ENCODE results near the gene ISLR2.
"Not testable (repeated sequence)": the region's sequence is repeated elsewhere in the genome, so short reads cannot be mapped to it uniquely, and the experiment has no call there.

GRCh38 chr15:74094567-74094966 is 35.8 kb upstream of the ISLR2 start:
- not testable (repeated sequence) for TF ChIP-seq POLR2A, CTCF, POLR2AphosphoS5, EP300 (IDR thresholded peaks at IDR 0.05)

All from upper lobe of left lung (tissue), 4 donors.